OCI-LY3 (cell line): ENCODE results near the gene MCTP2.

Experiments
- H2AFZ ChIP-seq: fragments of 200-600, 300-600 bp; shearing (Covaris generic); 2 replicates; pipeline ENCODE4 v1.6.0; 2014; ENCODE audit warnings: antibody characterized with exemption, low read depth, low read length
- H3K27ac ChIP-seq: fragments of 200-600, 300-600 bp; sonication (generic); 2 replicates; pipeline ENCODE4 v1.5.1; 2014; ENCODE audit warnings: mild to moderate bottlenecking, low read length, moderate library complexity, mixed read lengths
- H3K27me3 ChIP-seq: fragments of 200-600, 300-600 bp; sonication (generic); 2 replicates; pipeline ENCODE4 v1.6.1; 2014; ENCODE audit warnings: low read depth, low read length, mixed read lengths
- H3K36me3 ChIP-seq: fragments of 200-600, 300-600 bp; sonication (generic); replicated peaks from 2 replicates; pipeline ENCODE3; 2014; ENCODE audit warnings: low read depth, low read length, mixed read lengths
- H3K4me1 ChIP-seq: fragments of 300-600, 200-600 bp; sonication (generic); 2 replicates; pipeline ENCODE4 v1.6.1; 2014; ENCODE audit warnings: low read length, mixed read lengths
- H3K4me2 ChIP-seq: fragments of 200-600, 300-600 bp; sonication (generic); 2 replicates; pipeline ENCODE4 v1.6.1; 2014; ENCODE audit warnings: low read length, mixed read lengths
- H3K4me3 ChIP-seq: fragments of 300-600, 200-600 bp; sonication (generic); 2 replicates; pipeline ENCODE4 v1.5.1; 2014; ENCODE audit warnings: antibody characterized with exemption, mild to moderate bottlenecking, low read length, moderate library complexity
- H3K79me2 ChIP-seq: fragments of 300-600, 200-600 bp; shearing (Covaris generic); 2 replicates; pipeline ENCODE4 v1.6.1; 2014; ENCODE audit warnings: mild to moderate bottlenecking, low read length, mixed read lengths
- H3K9ac ChIP-seq: fragments of 300-600, 200-600 bp; shearing (Covaris generic); 2 replicates; pipeline ENCODE4 v1.6.0; 2014; ENCODE audit warnings: mild to moderate bottlenecking, low read length, moderate library complexity
- H3K9me3 ChIP-seq: fragments of 200-600, 300-600 bp; shearing (Covaris generic); 2 replicates; pipeline ENCODE4 v1.6.1; 2014; ENCODE audit warnings: low read length, mixed read lengths; ENCODE audit not compliant: insufficient read depth
- H4K20me1 ChIP-seq: fragments of 200-600, 300-600 bp; sonication (generic); 2 replicates; pipeline ENCODE4 v1.6.1; 2016; ENCODE audit warnings: low read length, mixed read lengths; ENCODE audit not compliant: insufficient read depth
- CTCF ChIP-seq: fragments of 200-600, 300-600 bp; sonication (generic); IDR thresholded peaks from 2 replicates; pipeline ENCODE4 v1.5.1; 2014; ENCODE audit warnings: antibody characterized with exemption, low read length, low read depth
- EZH2phosphoT487 ChIP-seq: fragments of 200-600 bp; shearing (Covaris generic); IDR thresholded peaks from 2 replicates; pipeline ENCODE4 v1.6.1; 2018; ENCODE audit warnings: antibody characterized with exemption, mixed run types, low read depth

The MCTP2 gene

GRCh38 chr15:94476686-94477085 lies 245.3 kb downstream of the MCTP2 start:
- Histone ChIP-seq H4K20me1 (0 out of 2 replicates have a peak, but pooled peaks cover 4% of the 10 kb centered on the region), H3K9ac (no peak overlapping the region), H3K79me2 (no peaks in the 10 kb centered on the region), H3K36me3 (no peaks in the 10 kb centered on the region), H2AFZ (no peak overlapping the region), H3K4me3 (no peak overlapping the region), H3K4me1 (peaks cover 8% of the 10 kb centered on the region), H3K27me3 (peaks cover 12% of the 10 kb centered on the region; the same call in 1 of the 2 replicates), H3K4me2 (no peak overlapping the region), H3K27ac (no peak overlapping the region), H3K9me3 (no peaks in the 10 kb centered on the region)
- TF ChIP-seq EZH2phosphoT487 (no peak), CTCF (no peak)

GRCh38 chr15:94477913-94478553 lies 246.7 kb downstream of the MCTP2 start:
- H3K9me3 ChIP-seq = no peaks in the 10 kb centered on the region
- H4K20me1 ChIP-seq = 0 out of 2 replicates have a peak, but pooled peaks cover 4% of the 10 kb centered on the region
- peaks cover 8% of the 10 kb centered on the region for H3K4me1 ChIP-seq
- peak overlapping the region; percentile 23; the same call in 1 of the 2 replicates for H3K4me2 ChIP-seq
- no peak for TF ChIP-seq CTCF
- no peak for TF ChIP-seq EZH2phosphoT487
- H2AFZ ChIP-seq = no peak overlapping the region
- H3K27me3 ChIP-seq = peaks cover 12% of the 10 kb centered on the region; the same call in 1 of the 2 replicates
- H3K36me3 ChIP-seq = no peaks in the 10 kb centered on the region
- no peak overlapping the region for H3K9ac ChIP-seq
- no peak overlapping the region for H3K27ac ChIP-seq
- no peak overlapping the region for H3K4me3 ChIP-seq
- H3K79me2 ChIP-seq = no peaks in the 10 kb centered on the region

GRCh38 chr15:94478763-94479162 lies 247.4 kb downstream of the MCTP2 start:
- Histone ChIP-seq H2AFZ (no peak overlapping the region), H3K27ac (no peak overlapping the region), H3K4me1 (peaks cover 8% of the 10 kb centered on the region), H3K4me3 (no peak overlapping the region), H3K27me3 (peaks cover 12% of the 10 kb centered on the region; the same call in 1 of the 2 replicates), H3K9ac (no peak overlapping the region), H3K4me2 (peak overlapping the region; percentile 23; the same call in 1 of the 2 replicates), H4K20me1 (0 out of 2 replicates have a peak, but pooled peaks cover 4% of the 10 kb centered on the region), H3K9me3 (no peaks in the 10 kb centered on the region), H3K36me3 (no peaks in the 10 kb centered on the region), H3K79me2 (no peaks in the 10 kb centered on the region)
- peak; percentile 28 for TF ChIP-seq CTCF
- TF ChIP-seq EZH2phosphoT487 = no peak

- no peak overlapping the region for H3K27ac ChIP-seq
- peaks cover 12% of the 10 kb centered on the region; the same call in 1 of the 2 replicates for H3K27me3 ChIP-seq
- no peak overlapping the region for H3K4me3 ChIP-seq
- H3K4me2 ChIP-seq = no peak overlapping the region
- peaks cover 8% of the 10 kb centered on the region for H3K4me1 ChIP-seq
- no peaks in the 10 kb centered on the region for H3K36me3 ChIP-seq
- H3K79me2 ChIP-seq = no peaks in the 10 kb centered on the region
- no peaks in the 10 kb centered on the region for H3K9me3 ChIP-seq
- H3K9ac ChIP-seq = no peak overlapping the region
- no peak overlapping the region for H2AFZ ChIP-seq
- TF ChIP-seq CTCF = no peak
- no peak for TF ChIP-seq EZH2phosphoT487
- H4K20me1 ChIP-seq = 0 out of 2 replicates have a peak, but pooled peaks cover 4% of the 10 kb centered on the region
These were observed 249.0 kb downstream of the MCTP2 start for GRCh38 chr15:94480289-94480834.
